Pancreas (tissue), 10 donors: ENCODE data around the gene HPD. TPM values are rescaled to one million over a fixed set of nuclear protein-coding genes. Genes with fewer than 3 reads are reported as not detected.
A peak's percentile ranks its signal among the peaks of the same experiment; 100 is the strongest.
"Not testable (repeated sequence)": the region's sequence is repeated elsewhere in the genome, so short reads cannot be mapped to it uniquely, and the experiment has no call there.

Experiments
- ATAC-seq, 4 donors: fragments of 200-7000 bp; cut with Tn5 transposase; one replicate each; pipeline versions ENCODE4 v1.8.0 to v1.9.1; 2020; ENCODE audit warnings: mild to moderate bottlenecking in 4 of 4, moderate library complexity in 4 of 4
- DNase-seq, 6 donors: peaks; one replicate each; pipeline ENCODE4 v3.0.0-alpha.2; 2020
- FAIRE-seq: peaks from 2 replicates; lab custom pipeline; 2012; peaks lifted over from hg19 to GRCh38; lab: Jason Lieb, UNC
- H3K27ac ChIP-seq, 4 donors: fragments of 200-600 bp; sonication (generic); 1 replicate in 3 of 4; 2 replicates in 1 of 4; pipeline versions ENCODE4 v1.5.0 to v1.8.0; 2020
- H3K27me3 ChIP-seq, 4 donors: fragments of 200-600 bp; one replicate each; pipeline ENCODE4 v1.8.0; 2021
- H3K36me3 ChIP-seq, 3 donors: fragments of 200-600 bp; sonication (generic) in 1 of 3; one replicate each; pipeline versions ENCODE4 v1.5.0 to v1.8.0; 2020 to 2021
- H3K4me1 ChIP-seq, 3 donors: fragments of 200-600 bp; one replicate each; pipeline ENCODE4 v1.8.0; 2021
- H3K4me3 ChIP-seq, 4 donors: fragments of 200-600 bp; sonication (generic) in 2 of 4; one replicate each; pipeline versions ENCODE4 v1.5.0 to v1.8.0; 2020 to 2021
- H3K9me3 ChIP-seq, 4 donors: fragments of 200-600 bp; one replicate each; pipeline ENCODE4 v1.8.0; 2021
- WGBS, 2 donors: extraction: QIAGEN DNeasy Blood & Tissue Kit; methylation state at CpG; one replicate each; pipeline ENCODE4 v1.1.7; 2013; 5-methylcytosine and 5-hydroxymethylcytosine counted together
- intact Hi-C, 3 donors: fragments of 100-400 bp; cut with DNase I; formaldehyde crosslinking; loops; one replicate each; pipeline versions ENCODE4 v1.11.1 to v1.14.2; 2022
- polyA plus RNA-seq, 2 donors: library from polyadenylated mRNA; stranded (reverse); fragments of 200-250 nt; gene quantifications; one replicate each; pipeline ENCODE4 v1.2.3, GENCODE V29; 2013
- total RNA-seq, 6 donors: library from RNA; stranded (reverse); fragmentation: NEBNext Ultra II Directional in 4 of 6; extraction: Animal tissue kit (Norgen Biotek cat#: 25700) in 4 of 6; gene quantifications; one replicate each; pipeline versions ENCODE4 v1.2.1 to v1.2.4, GENCODE V29; 2021 to 2023
- TF ChIP-seq, protein P1 (sequence below), 4 donors: fragments of 200-600 bp; sonication (generic) in 3 of 4; IDR thresholded peaks; one replicate each; pipeline versions ENCODE4 v1.5.0 to v1.8.0; 2021; ENCODE audit warnings: antibody characterized with exemption in 4 of 4
- donor health status: healthy with polysubstance abuse.
- donor health status: DM: no; HTN: no; CAD: no; lungs with moderate emphysema.
- donor health status: DM: no; HTN: no; CAD: no.
- donor health status: control.
- donor health status: control.
- donor health status: Bipolar disorder and iron deficiency.
- donor health status: DM: yes; HTN: yes; CAD: no.
- donor health status: DM: no; HTN: no; CAD: no.
- donor health status: DM: no; HTN: no; CAD: no.
- donor health status: DM: yes; HTN: yes; CAD: no.

Gene HPD
- total and polyA plus RNA-seq, 8 donors = 0.71 to 3.9 (median 2.5) TPM

- Histone ChIP-seq H3K36me3 (peaks cover 9 to 52% (median 22%) of the 10 kb centered on the region in 3 donors), H3K4me1 (peaks cover 5 to 12% (median 12%) of the 10 kb centered on the region in 3 donors), H3K27ac (no peak overlapping the region), H3K9me3 (no peaks in the 10 kb centered on the region), H3K4me3 (no peak overlapping the region), H3K27me3 (no peaks in the 10 kb centered on the region)
- intact Hi-C loops = no loop called here
- no peak for FAIRE-seq
- WGBS, 2 donors = 75 to 89% methylated on average over 5 of the region's 5 CpGs
- TF ChIP-seq, protein P1, sequence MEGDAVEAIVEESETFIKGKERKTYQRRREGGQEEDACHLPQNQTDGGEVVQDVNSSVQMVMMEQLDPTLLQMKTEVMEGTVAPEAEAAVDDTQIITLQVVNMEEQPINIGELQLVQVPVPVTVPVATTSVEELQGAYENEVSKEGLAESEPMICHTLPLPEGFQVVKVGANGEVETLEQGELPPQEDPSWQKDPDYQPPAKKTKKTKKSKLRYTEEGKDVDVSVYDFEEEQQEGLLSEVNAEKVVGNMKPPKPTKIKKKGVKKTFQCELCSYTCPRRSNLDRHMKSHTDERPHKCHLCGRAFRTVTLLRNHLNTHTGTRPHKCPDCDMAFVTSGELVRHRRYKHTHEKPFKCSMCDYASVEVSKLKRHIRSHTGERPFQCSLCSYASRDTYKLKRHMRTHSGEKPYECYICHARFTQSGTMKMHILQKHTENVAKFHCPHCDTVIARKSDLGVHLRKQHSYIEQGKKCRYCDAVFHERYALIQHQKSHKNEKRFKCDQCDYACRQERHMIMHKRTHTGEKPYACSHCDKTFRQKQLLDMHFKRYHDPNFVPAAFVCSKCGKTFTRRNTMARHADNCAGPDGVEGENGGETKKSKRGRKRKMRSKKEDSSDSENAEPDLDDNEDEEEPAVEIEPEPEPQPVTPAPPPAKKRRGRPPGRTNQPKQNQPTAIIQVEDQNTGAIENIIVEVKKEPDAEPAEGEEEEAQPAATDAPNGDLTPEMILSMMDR (IDR thresholded peaks at IDR 0.05) = no peak
- no peak for ATAC-seq
- no peak for DNase-seq
Measured at GRCh38 chr12:121898287-121898686, 39.6 kb upstream of the HPD start.

- TF ChIP-seq, protein P1 (IDR thresholded peaks at IDR 0.05) = no peak
- intact Hi-C loops = no loop called here
- Histone ChIP-seq H3K4me3 (no peak overlapping the region), H3K9me3 (no peaks in the 10 kb centered on the region), H3K27me3 (no peaks in the 10 kb centered on the region), H3K4me1 (peaks cover 12 to 23% (median 20%) of the 10 kb centered on the region in 3 donors), H3K27ac (peak overlapping the region in 3 of 4 donors; percentile 49 to 82 (median 72)), H3K36me3 (peaks cover 9 to 29% (median 12%) of the 10 kb centered on the region in 3 donors)
- FAIRE-seq (no peak), ATAC-seq (peak in 3 of 4 donors; percentile 20 to 34 (median 32)), DNase-seq (no peak)
- 60 to 68% methylated on average over 7 of the region's 7 CpGs for WGBS, 2 donors
Measured at GRCh38 chr12:121894633-121895032, 36.0 kb upstream of the HPD start.

GRCh38 chr12:121893961-121894460, 35.4 kb upstream of the HPD start:
- TF ChIP-seq, protein P1 (IDR thresholded peaks at IDR 0.05) = no peak
- H3K4me3 ChIP-seq = no peak overlapping the region
- H3K36me3 ChIP-seq = peaks cover 9 to 23% (median 10%) of the 10 kb centered on the region in 3 donors
- peak overlapping the region in 3 of 4 donors; percentile 49 to 82 (median 72) for H3K27ac ChIP-seq
- no peaks in the 10 kb centered on the region for H3K27me3 ChIP-seq
- no peaks in the 10 kb centered on the region for H3K9me3 ChIP-seq
- FAIRE-seq (no peak), ATAC-seq (peak; percentile 78 to 86 (median 85)), DNase-seq (peak in 5 of 6 donors; percentile 52 to 60 (median 58))
- 10 to 12% methylated on average over 1 of the region's 1 CpG for WGBS, 2 donors
- peaks cover 14 to 26% (median 23%) of the 10 kb centered on the region in 3 donors for H3K4me1 ChIP-seq
- intact Hi-C loops = no loop called here

- H3K27ac ChIP-seq = peak overlapping the region in 1 of 4 donors; percentile 82
- intact Hi-C loops = no loop called here
- no peak for ATAC-seq
- DNase-seq = no peak
- no peaks in the 10 kb centered on the region for H3K9me3 ChIP-seq
- H3K36me3 ChIP-seq = peaks cover 6 to 17% (median 9%) of the 10 kb centered on the region in 3 donors
- TF ChIP-seq, protein P1 (IDR thresholded peaks at IDR 0.05) = no peak
- no peak for FAIRE-seq
- H3K27me3 ChIP-seq = no peaks in the 10 kb centered on the region
- H3K4me1 ChIP-seq = peaks cover 14 to 29% (median 23%) of the 10 kb centered on the region in 3 donors
- WGBS, 2 donors = 81 to 85% methylated on average over 13 of the region's 13 CpGs
- no peak overlapping the region for H3K4me3 ChIP-seq
Measured at GRCh38 chr12:121892673-121893561, 34.3 kb upstream of the HPD start.

DNA sequence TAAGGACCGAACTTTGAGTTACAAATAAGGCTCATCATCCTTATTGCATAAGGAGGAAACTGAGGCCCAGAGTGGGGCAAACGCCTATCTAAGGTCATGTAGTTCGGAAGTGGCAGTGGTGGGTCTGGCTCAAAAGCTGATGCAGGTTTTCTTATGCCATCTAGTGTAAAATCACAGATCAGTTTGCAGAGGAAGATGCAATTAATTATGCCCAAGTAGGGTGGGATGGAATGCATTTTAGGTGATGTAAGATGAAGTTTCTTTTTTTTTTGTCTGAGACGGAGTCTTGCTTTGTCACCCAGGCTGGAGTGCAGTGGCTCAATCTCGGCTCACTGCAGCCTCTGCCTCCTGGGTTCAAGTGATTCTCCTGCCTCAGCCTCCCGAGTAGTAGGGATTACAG, 31.0 kb upstream of the HPD start:
- intact Hi-C loops = loop anchor here in 1 of 3 donors (10.0 kb wide), 1 partner anchor 95 kb away; the partner anchor contains the start of gene RHOF
- H3K36me3 ChIP-seq, DNase-seq, H3K27me3 ChIP-seq, FAIRE-seq, H3K9me3 ChIP-seq, ATAC-seq: not testable (repeated sequence)
- WGBS, 2 donors = 37 to 43% methylated on average over 6 of the region's 6 CpGs
- Histone ChIP-seq H3K4me1 (peaks cover 14 to 32% (median 23%) of the 10 kb centered on the region in 3 donors), H3K4me3 (peak overlapping the region; percentile 38 to 92 (median 70)), H3K27ac (peak overlapping the region in 1 of 4 donors; percentile 96)
